Keratinocyte (primary cell): ENCODE measurements around the gene CUBN. TPM values are rescaled to one million over a fixed set of nuclear protein-coding genes. Genes with fewer than 3 reads are reported as not detected.

Source experiments
- DNase-seq: peaks from one replicate; pipeline ENCODE4 v3.0.0-alpha.2; 2011; ENCODE audit warnings: low read depth, missing footprints, low spot score
- FAIRE-seq: peaks from 2 replicates; lab custom pipeline; 2011; peaks lifted over from hg19 to GRCh38; lab: Jason Lieb, UNC
- H2AFZ ChIP-seq: 2 replicates; pipeline ENCODE4 v1.6.0; 2012; ENCODE audit warnings: low read length, control low read depth, inconsistent platforms; ENCODE audit not compliant: control insufficient read depth
- H3K27ac ChIP-seq: 2 replicates; pipeline ENCODE4 v1.5.1; 2011; ENCODE audit warnings: low read length; ENCODE audit not compliant: control insufficient read depth, insufficient read depth
- H3K27me3 ChIP-seq: 3 replicates; pipeline ENCODE4 v1.6.0; 2011; ENCODE audit warnings: low read length; ENCODE audit not compliant: control insufficient read depth, insufficient read depth; ENCODE audit errors: extremely low read depth
- H3K36me3 ChIP-seq, 2 experiments: 2 replicates in 1 of 2; 3 replicates in 1 of 2; pipeline ENCODE4 v1.5.1; 2011; ENCODE audit warnings: low read length in 2 of 2, mild to moderate bottlenecking in 1 of 2; ENCODE audit not compliant: control insufficient read depth in 2 of 2, insufficient read depth in 2 of 2; ENCODE audit errors: extremely low read depth in 1 of 2
- H3K4me1 ChIP-seq: 3 replicates; pipeline ENCODE4 v1.5.1; 2011; ENCODE audit warnings: low read length; ENCODE audit not compliant: control insufficient read depth, insufficient read depth; ENCODE audit errors: extremely low read depth
- H3K4me2 ChIP-seq: 3 replicates; pipeline ENCODE4 v1.6.0; 2011; ENCODE audit warnings: low read depth, low read length; ENCODE audit not compliant: control insufficient read depth, insufficient read depth; ENCODE audit errors: extremely low read depth
- H3K4me3 ChIP-seq, 3 experiments: fragments of 200-600 bp in 1 of 3; sonication (generic) in 1 of 3; 2 replicates in 2 of 3; 3 replicates in 1 of 3; pipeline ENCODE4 v1.5.1; 2011 to 2016; ENCODE audit warnings: low read length in 3 of 3, mild to moderate bottlenecking in 3 of 3, control low read depth in 2 of 3, inconsistent platforms in 1 of 3, low read depth in 1 of 3, mixed read lengths in 1 of 3, mixed run types in 1 of 3, moderate library complexity in 1 of 3; ENCODE audit not compliant: control insufficient read depth in 2 of 3, insufficient read depth in 2 of 3; ENCODE audit errors: extremely low read depth in 1 of 3
- H3K79me2 ChIP-seq: 2 replicates; pipeline ENCODE4 v1.6.0; 2012; ENCODE audit warnings: low read length; ENCODE audit not compliant: control insufficient read depth, insufficient read depth
- H3K9ac ChIP-seq: 3 replicates; pipeline ENCODE4 v1.6.0; 2011; ENCODE audit warnings: low read length; ENCODE audit not compliant: control insufficient read depth, insufficient read depth; ENCODE audit errors: extremely low read depth
- H3K9me1 ChIP-seq: 3 replicates; pipeline ENCODE4 v1.6.0; 2011; ENCODE audit warnings: low read length; ENCODE audit not compliant: control insufficient read depth, insufficient read depth; ENCODE audit errors: extremely low read depth
- H3K9me3 ChIP-seq: 2 replicates; pipeline ENCODE4 v1.5.1; 2012; ENCODE audit warnings: low read depth, low read length; ENCODE audit not compliant: control insufficient read depth
- H4K20me1 ChIP-seq: 3 replicates; pipeline ENCODE4 v1.6.0; 2011; ENCODE audit warnings: low read length; ENCODE audit not compliant: control insufficient read depth, insufficient read depth; ENCODE audit errors: extremely low read depth
- CTCF ChIP-seq, 3 experiments: IDR thresholded peaks in 1 of 3; conservative IDR thresholded peaks in 1 of 3; optimal IDR thresholded peaks in 1 of 3; 2 replicates in 2 of 3; 3 replicates in 1 of 3; pipeline versions ENCODE3 to v1.5.1; 2011; ENCODE audit warnings: low read length in 3 of 3, mild to moderate bottlenecking in 3 of 3, moderate library complexity in 2 of 3, control low read depth in 1 of 3, inconsistent platforms in 1 of 3; ENCODE audit not compliant: insufficient read depth in 2 of 3; ENCODE audit errors: extremely low read depth in 1 of 3
- EZH2 ChIP-seq: IDR thresholded peaks from one replicate; pipeline ENCODE4 v1.6.1; 2012; ENCODE audit warnings: inconsistent platforms, mild to moderate bottlenecking, low read length, moderate library complexity
- dilution Hi-C: fragments of 300-500 bp; cut with MboI; formaldehyde crosslinking; loops from one replicate; pipeline ENCODE4 v1.7.0; 2020; ENCODE audit warnings: low sequenced_read_pairs; ENCODE audit not compliant: extremely low pct_ligation_motif_present
- polyA plus RNA-seq, 5 experiments: library from polyadenylated mRNA; depleted of rRNA in 3 of 5; stranded (reverse) in 3 of 5; stranded (forward) in 1 of 5; unstranded in 1 of 5; fragments of >200 nt; gene quantifications; 1 replicate in 1 of 5; 2 replicates in 3 of 5; 3 replicates in 1 of 5; pipeline versions ENCODE4 v1.2.1 to v1.2.3, GENCODE V29; 2011 to 2012; ENCODE audit warnings: missing spikeins in 2 of 5, low read depth in 1 of 5, low replicate concordance in 1 of 5

Gene CUBN
- polyA plus RNA-seq, 1 donor (not counting 4 experiments of a cell fraction or from before 2014, with no cell fraction given), result 0.07 TPM

GRCh38 chr10:16820421-16820820, 309.2 kb downstream of the CUBN start:
- H3K9me3 ChIP-seq, result peaks cover 2% of the 10 kb centered on the region

GRCh38 chr10:16820018-16820417, 309.6 kb downstream of the CUBN start:
- no peak overlapping the region for H3K4me3 ChIP-seq
- H3K27ac ChIP-seq, result no peak overlapping the region
- H3K27me3 ChIP-seq, result no peaks in the 10 kb centered on the region
- H2AFZ ChIP-seq, result no peak overlapping the region
- no peaks in the 10 kb centered on the region for H4K20me1 ChIP-seq
- dilution Hi-C loops, result loop anchor here (25.0 kb wide), 1 partner anchor 933 kb away; no protein-coding TSS in a partner anchor
- TF ChIP-seq CTCF (optimal IDR thresholded peaks at IDR 0.05 in 1 of 3, IDR thresholded peaks at IDR 0.05 in 1 of 3, conservative IDR thresholded peaks at IDR 0.05 in 1 of 3; ENCODE audit: extremely low read depth in 1 of 3, insufficient read depth in 2 of 3, low read length in 3 of 3) (no peak), EZH2 (no peak)
- no peak for FAIRE-seq
- peaks cover 0 to 3% of the 10 kb centered on the region in 2 experiments for H3K36me3 ChIP-seq
- peaks cover 2% of the 10 kb centered on the region for H3K9me3 ChIP-seq
- DNase-seq, result no peak
- peaks cover 15% of the 10 kb centered on the region for H3K4me1 ChIP-seq
- H3K4me2 ChIP-seq, result no peak overlapping the region
- no peak overlapping the region for H3K9ac ChIP-seq
- peaks cover 19% of the 10 kb centered on the region for H3K79me2 ChIP-seq
- H3K9me1 ChIP-seq, result no peaks in the 10 kb centered on the region

More at GRCh38 chr10:16820421-16820820, 309.2 kb downstream of the CUBN start:
- no peak overlapping the region for H2AFZ ChIP-seq
- dilution Hi-C loops, result loop anchor here (25.0 kb wide), 1 partner anchor 933 kb away; no protein-coding TSS in a partner anchor
- H3K36me3 ChIP-seq, result no peaks in the 10 kb centered on the region
- H3K9me1 ChIP-seq, result no peaks in the 10 kb centered on the region
- no peak overlapping the region for H3K4me2 ChIP-seq
- H3K4me1 ChIP-seq, result peaks cover 15% of the 10 kb centered on the region
- H3K79me2 ChIP-seq, result peaks cover 15% of the 10 kb centered on the region
- H3K4me3 ChIP-seq, result no peak overlapping the region
- no peaks in the 10 kb centered on the region for H4K20me1 ChIP-seq
- no peak overlapping the region for H3K27ac ChIP-seq
- TF ChIP-seq CTCF (optimal IDR thresholded peaks at IDR 0.05 in 1 of 3, IDR thresholded peaks at IDR 0.05 in 1 of 3, conservative IDR thresholded peaks at IDR 0.05 in 1 of 3; ENCODE audit: extremely low read depth in 1 of 3, insufficient read depth in 2 of 3, low read length in 3 of 3) (no peak), EZH2 (no peak)
- FAIRE-seq (no peak), DNase-seq (no peak)
- H3K27me3 ChIP-seq, result no peaks in the 10 kb centered on the region
- H3K9ac ChIP-seq, result no peak overlapping the region
